ENCODE data around the gene GOLPH3L. TPM values are rescaled to one million over a fixed set of nuclear protein-coding genes. Genes with fewer than 3 reads are reported as not detected.
A peak's percentile ranks its signal among the peaks of the same experiment; 100 is the strongest.

GOLPH3L gene
- total and polyA plus RNA-seq, 2 of the 13 experiments (the other 11 are each of a cell fraction or from before 2014, with no cell fraction given), result 8.2 to 12.8 TPM

DNA sequence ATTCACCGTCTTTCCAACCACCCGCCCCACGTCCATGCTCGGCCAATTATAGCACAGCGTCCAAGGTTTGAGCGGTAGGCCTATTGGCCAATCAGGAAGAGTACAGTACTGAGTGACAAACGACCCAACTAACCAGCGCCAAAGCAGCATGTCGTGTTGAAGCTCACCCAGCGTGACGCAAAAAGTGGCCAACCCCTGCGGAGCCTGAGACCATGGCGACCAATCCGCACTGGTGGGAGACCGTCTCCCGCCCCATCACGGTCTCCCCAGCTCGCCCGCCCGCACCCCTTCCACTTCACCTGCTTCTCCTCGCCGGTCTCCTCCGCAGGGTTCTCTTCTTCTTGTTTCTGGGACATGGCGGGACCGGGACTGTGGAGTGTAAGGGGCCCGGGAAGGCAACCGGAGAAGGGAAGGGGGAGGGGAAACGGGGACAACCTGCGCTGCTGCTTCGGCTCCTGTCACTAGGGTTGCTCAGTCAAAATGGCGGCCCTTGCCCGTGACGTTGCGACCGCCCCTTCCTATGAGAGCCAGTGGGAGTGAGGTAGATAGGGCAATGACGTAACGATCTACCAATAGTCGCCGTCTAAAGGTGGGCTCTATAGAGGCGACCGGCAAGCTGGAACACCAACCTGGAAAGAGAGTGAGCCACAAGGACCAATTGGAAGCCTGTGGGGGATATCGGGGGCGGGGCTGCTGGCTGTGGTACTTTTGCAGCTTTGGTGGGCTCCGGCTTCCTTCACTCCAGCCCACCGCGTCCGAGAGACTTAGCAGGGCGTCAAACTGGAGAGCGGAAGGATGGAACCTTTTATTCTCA is 67.6 kb downstream of the GOLPH3L start, which contains the start of gene ENSA (continued):
- no peak for TF ChIP-seq TFAP4 (IDR thresholded peaks at IDR 0.05; ENCODE audit: borderline replicate concordance, low read depth)
- no peak for TF ChIP-seq NR2F6 (IDR thresholded peaks at IDR 0.05)
- TF ChIP-seq NR2F6 (CRISPR knock-in tag; IDR thresholded peaks at IDR 0.05), result no peak
- TF ChIP-seq, protein P1, sequence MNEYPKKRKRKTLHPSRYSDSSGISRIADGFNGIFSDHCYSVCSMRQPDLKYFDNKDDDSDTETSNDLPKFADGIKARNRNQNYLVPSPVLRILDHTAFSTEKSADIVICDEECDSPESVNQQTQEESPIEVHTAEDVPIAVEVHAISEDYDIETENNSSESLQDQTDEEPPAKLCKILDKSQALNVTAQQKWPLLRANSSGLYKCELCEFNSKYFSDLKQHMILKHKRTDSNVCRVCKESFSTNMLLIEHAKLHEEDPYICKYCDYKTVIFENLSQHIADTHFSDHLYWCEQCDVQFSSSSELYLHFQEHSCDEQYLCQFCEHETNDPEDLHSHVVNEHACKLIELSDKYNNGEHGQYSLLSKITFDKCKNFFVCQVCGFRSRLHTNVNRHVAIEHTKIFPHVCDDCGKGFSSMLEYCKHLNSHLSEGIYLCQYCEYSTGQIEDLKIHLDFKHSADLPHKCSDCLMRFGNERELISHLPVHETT (CRISPR knock-in tag; conservative IDR thresholded peaks at IDR 0.05), result no peak
- TF ChIP-seq, protein P2, sequence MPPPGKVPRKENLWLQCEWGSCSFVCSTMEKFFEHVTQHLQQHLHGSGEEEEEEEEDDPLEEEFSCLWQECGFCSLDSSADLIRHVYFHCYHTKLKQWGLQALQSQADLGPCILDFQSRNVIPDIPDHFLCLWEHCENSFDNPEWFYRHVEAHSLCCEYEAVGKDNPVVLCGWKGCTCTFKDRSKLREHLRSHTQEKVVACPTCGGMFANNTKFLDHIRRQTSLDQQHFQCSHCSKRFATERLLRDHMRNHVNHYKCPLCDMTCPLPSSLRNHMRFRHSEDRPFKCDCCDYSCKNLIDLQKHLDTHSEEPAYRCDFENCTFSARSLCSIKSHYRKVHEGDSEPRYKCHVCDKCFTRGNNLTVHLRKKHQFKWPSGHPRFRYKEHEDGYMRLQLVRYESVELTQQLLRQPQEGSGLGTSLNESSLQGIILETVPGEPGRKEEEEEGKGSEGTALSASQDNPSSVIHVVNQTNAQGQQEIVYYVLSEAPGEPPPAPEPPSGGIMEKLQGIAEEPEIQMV (CRISPR knock-in tag; IDR thresholded peaks at IDR 0.05; ENCODE audit: low read depth), result no peak
- peak; percentile 33; the same call in 1 of the 2 replicates for TF ChIP-seq MNT (IDR thresholded peaks at IDR 0.05)
- no peak for TF ChIP-seq GRHL1 (CRISPR knock-in tag; conservative IDR thresholded peaks at IDR 0.05)
- TF ChIP-seq, protein P3, sequence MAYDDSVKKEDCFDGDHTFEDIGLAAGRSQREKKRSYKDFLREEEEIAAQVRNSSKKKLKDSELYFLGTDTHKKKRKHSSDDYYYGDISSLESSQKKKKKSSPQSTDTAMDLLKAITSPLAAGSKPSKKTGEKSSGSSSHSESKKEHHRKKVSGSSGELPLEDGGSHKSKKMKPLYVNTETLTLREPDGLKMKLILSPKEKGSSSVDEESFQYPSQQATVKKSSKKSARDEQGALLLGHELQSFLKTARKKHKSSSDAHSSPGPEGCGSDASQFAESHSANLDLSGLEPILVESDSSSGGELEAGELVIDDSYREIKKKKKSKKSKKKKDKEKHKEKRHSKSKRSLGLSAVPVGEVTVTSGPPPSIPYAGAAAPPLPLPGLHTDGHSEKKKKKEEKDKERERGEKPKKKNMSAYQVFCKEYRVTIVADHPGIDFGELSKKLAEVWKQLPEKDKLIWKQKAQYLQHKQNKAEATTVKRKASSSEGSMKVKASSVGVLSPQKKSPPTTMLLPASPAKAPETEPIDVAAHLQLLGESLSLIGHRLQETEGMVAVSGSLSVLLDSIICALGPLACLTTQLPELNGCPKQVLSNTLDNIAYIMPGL (CRISPR knock-in tag; IDR thresholded peaks at IDR 0.05; ENCODE audit: borderline replicate concordance in 1 of 2, low read depth in 1 of 2), result peak; percentile 55 to 76
- no peak for TF ChIP-seq PTBP1 (IDR thresholded peaks at IDR 0.05; ENCODE audit: low read depth, low read length, poor library complexity, severe bottlenecking)
- no peak for TF ChIP-seq ZNF83 (CRISPR knock-in tag; IDR thresholded peaks at IDR 0.05; ENCODE audit: borderline replicate concordance)
- no peak for TF ChIP-seq TEF (CRISPR knock-in tag; IDR thresholded peaks at IDR 0.05)
- no peak for TF ChIP-seq SOX13 (IDR thresholded peaks at IDR 0.05)
- TF ChIP-seq SOX13 (CRISPR knock-in tag; conservative IDR thresholded peaks at IDR 0.05 in 1 of 2, IDR thresholded peaks at IDR 0.05 in 1 of 2), result no peak
- TF ChIP-seq ZNF563 (CRISPR knock-in tag; IDR thresholded peaks at IDR 0.05), result no peak
- TF ChIP-seq FOXK2 (IDR thresholded peaks at IDR 0.05), result no peak
- no peak for TF ChIP-seq KLF12 (CRISPR knock-in tag; IDR thresholded peaks at IDR 0.05; ENCODE audit: borderline replicate concordance)
- TF ChIP-seq ZNF558 (CRISPR knock-in tag; IDR thresholded peaks at IDR 0.05; ENCODE audit: borderline replicate concordance), result no peak
- TF ChIP-seq FOXO1 (CRISPR knock-in tag; IDR thresholded peaks at IDR 0.05), result 0 out of 2 replicates have a peak, but pooled peaks have one; percentile 10
